WI38 (cell line): Measurements from ENCODE around the gene TYRO3.

Experiments used
- H3K4me3 ChIP-seq: 2 replicates; pipeline ENCODE4 v1.5.1; 2011; ENCODE audit warnings: low read depth, mild to moderate bottlenecking, control low read depth, low read length
- CTCF ChIP-seq: IDR thresholded peaks from 2 replicates; pipeline ENCODE4 v1.5.1; 2012; ENCODE audit warnings: low read depth, mild to moderate bottlenecking, control low read depth, low read length

Gene TYRO3

DNA sequence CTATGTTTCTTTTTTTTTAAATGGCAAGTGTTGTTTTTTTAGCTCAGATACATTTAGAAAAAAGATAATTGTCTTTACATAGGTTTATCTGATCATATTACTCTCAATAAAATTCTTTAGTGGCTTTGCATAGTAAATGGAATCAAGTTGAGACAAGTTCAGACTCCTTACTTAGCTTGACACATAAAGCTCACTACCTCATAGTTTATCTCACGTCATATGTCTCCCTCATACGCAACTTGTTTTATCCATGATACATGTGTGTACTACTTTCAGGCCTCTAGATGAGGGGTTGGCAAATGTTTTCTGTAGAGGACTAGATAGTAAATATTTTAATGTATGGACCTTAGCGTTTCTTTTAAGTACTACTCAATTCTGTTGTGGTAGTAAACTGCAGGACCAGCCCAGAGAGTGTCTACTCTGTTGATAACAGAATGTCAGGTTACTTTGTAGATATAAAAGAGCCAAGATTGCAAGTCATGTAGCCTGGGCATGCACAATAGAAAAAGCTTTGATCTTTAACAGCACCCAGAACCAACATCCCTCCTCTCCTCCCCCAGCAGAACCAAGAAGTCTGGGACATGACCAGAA is 73.0 kb downstream of the TYRO3 start:
- no peak overlapping the region for H3K4me3 ChIP-seq
- no peak for TF ChIP-seq CTCF
